GM21381 (cell line): ENCODE results near the gene EPYC.

Experiments
- ATAC-seq: cut with Tn5 transposase; IDR thresholded peaks from one replicate; pipeline ENCODE4 v1.9.1; 2021; ENCODE audit warnings: mild to moderate bottlenecking, moderate library complexity; ENCODE audit not compliant: unreplicated experiment

Gene EPYC, protein sequence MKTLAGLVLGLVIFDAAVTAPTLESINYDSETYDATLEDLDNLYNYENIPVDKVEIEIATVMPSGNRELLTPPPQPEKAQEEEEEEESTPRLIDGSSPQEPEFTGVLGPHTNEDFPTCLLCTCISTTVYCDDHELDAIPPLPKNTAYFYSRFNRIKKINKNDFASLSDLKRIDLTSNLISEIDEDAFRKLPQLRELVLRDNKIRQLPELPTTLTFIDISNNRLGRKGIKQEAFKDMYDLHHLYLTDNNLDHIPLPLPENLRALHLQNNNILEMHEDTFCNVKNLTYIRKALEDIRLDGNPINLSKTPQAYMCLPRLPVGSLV

DNA sequence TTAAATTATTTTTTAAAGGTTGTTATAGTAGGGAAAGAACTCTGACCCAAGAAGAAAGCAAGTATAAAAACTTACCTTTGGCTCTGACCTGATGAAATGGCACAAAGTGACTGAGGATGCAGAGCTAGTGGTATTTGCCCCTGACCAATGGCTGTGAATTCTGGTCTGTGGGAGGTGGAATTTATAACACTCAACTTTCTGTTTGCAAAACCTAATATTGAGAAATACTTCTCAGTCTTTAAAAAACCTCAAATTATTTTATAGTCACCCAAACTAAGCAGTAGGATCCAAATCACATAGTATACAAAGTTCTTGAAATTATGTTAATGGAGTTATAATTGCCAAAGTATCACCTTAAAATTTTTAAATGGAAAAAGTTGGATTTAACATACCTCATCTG, at the start of gene EPYC:
EPYC (minus strand) TSS at position 101 of the 400 bp plus-strand sequence. CDS start 2,407 bp downstream, outside the sequence.
- ATAC-seq = no peak

DNA sequence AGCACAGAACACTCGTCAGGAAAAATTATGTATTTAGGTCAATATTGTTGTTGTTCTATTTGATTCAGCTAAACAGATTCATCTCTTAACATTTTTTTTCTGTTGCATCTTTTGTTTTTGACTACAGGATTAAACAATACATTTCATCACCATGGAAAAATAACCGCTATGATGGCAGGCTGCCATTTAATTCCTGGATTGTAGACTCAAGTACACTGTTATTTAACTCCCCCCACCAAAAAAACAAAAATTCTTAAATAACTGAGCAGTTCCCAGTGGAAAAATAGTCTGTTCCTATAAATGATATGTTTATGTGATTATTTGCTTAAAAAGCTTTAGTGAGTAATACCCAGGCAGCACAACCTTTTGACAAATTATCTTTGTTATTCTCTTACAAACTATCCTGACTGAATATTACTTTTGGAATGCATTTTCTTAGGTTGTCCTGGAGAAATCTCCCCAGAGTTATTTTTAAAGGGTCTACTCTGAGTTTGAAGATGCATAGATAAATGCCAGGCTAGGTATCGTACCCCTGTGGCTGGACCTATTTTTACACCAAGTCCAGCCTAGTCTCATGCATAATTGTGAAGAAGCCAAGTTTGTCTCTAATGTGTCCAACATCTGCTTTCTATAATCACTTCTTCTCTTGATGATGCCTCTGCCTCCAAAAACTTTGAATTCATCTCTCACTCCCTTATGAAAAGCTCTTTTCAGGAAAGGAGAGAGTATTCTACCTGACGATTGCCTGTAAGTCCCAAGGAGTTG, 49.4 kb upstream of the EPYC start:
- ATAC-seq = no peak

DNA sequence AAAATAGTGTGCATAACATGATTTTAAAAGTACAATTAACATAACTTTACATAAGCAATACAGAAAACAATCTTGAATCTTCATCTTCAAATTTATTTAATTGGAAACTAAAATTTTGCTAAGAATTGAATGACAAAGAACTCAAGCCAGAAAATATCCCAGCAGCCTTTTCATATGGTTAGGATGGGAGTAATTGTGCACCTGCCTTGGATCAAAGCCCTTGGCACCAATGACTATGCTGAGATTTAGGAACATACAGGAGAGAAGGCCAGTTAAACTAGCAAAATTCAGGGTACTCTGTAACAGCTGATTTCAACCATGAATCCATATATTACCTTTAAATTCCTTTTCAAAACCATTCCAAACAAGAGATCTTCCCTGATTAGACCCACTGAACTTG, 47.3 kb upstream of the EPYC start:
- ATAC-seq = no peak

DNA sequence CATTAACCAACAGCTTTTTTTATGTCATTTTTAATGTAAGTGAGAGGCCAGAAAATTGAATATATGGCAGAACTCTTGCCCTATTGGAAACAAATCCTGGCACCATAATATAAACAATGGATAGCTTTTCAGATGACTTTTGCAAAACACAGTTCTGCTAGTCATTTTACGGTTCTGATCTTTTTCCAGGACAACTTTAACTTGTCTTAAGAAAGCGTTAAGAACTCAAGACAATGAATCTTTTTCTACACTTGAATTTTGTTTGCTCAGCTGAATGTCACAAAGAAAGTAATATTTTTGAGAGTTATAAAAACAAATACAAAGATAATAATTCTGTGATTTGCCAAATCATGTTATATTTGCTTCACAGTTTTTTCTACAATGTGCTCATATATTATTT, 39.8 kb upstream of the EPYC start:
- no peak for ATAC-seq

DNA sequence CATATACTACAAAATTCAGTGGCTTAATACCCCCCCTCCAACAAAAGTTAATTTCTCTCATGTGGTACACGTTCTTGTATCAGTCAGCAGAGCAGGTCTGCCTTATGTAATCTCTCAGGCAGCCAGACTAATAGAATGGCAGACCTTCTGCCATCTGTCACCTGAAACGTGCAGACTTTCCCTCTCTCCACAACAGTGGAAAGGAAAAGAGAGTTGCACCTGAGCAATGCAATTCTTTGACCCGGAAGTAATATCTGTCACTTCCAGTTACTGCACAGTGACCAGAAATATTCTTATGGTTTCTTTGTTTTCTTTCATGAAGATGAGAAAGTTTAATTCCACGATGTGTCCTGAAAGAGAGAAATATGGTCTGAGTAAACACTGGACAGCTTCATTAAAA, 38.6 kb upstream of the EPYC start:
- no peak for ATAC-seq

DNA sequence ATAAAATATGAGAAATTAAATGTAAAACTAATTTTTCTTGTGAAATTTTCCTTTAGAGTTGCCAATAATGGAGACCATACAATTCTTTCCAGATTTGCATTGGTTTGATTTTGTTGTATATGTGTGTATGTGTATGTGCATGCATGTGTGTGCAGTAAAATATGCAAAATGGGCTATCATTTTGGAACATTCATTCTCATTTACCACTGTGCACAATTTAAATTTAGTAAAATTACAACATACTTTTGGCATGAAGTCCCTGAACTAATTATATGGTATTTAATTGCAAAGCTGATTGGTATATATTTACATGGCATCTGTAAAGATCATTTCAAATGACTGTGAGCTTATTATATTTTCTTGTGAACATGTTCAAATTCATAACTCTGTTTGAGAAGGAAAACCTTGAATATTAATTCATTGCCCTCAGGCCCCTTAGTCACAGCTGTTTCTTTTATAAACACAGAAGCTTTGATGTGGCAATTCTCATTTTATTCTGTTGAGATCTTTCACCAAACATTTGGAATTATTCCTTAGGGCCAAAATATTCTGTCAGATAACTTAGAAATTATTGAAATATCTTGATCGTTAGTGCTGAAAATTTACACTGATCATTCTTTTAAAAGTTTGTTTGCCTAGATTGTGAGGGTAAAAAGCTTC, 35.5 kb upstream of the EPYC start:
- no peak for ATAC-seq

DNA sequence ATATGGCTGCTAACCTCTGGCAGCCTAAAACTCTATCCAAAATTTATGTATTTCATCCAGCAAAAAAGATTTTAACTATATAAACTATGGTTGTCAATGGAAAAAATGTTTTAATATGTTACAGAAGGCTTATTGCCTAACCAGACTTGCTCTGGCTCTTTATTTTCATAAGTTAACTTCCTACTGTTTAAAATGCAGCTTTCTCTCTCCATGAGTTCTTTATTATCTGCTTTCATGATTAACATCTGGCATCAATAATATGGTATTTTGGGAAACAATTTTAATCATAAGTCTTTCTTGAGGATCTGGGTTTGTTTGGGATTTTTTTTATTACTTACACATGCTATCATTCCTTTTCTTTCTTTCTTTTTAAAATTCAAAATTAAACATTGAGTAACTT, 32.5 kb upstream of the EPYC start:
- ATAC-seq = no peak

DNA sequence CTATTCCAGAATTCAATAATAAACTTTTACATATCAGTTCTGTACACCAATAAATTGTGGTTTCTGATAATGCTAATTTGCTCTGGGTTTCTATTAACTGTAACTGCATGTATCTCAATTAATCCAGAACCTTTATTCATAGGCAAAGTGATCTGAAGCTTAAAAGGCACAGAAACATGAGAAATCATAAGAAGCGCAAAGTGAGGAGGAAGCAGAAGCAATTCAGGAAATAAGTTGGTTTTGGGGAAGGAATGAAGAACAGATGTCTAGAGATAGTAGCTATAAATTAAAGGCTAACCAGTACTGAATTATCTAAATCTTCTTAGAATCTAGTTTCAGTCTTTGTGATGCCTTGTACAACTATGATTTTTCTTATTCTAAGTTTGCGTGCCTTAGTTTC, 28.5 kb upstream of the EPYC start:
- no peak for ATAC-seq

DNA sequence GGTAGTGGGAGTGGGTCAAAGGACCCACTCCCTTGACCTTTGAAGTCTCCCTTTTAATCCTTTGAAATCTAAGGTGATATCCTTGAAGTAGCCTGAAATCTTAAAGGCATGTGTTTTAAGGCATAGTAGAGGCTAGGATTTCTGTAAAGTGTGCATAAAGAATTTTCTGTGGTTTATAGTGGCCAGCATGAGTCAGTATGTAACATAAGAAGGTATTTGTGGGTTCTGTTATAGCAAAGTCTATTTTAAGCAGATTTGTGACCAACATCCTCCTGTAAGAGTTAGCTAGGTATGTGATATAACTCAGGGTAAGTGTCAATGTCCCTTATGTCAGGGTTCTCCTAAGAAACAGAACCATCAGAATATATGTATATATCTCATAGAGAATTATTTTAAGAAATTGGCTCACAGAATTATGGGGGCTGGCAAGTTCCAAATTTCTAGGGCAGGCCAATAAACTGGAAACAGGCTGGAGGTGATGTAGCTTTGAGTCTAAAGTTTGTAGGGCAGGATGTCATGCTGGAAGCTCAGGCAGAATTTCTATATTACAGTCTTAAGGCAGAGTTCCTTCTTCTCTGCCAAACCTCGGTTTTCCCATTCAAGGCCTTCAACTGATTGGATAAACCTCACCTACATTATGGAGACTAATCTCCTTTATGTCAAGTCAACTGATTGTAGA, 18.7 kb upstream of the EPYC start:
- peak; percentile 68 for ATAC-seq

DNA sequence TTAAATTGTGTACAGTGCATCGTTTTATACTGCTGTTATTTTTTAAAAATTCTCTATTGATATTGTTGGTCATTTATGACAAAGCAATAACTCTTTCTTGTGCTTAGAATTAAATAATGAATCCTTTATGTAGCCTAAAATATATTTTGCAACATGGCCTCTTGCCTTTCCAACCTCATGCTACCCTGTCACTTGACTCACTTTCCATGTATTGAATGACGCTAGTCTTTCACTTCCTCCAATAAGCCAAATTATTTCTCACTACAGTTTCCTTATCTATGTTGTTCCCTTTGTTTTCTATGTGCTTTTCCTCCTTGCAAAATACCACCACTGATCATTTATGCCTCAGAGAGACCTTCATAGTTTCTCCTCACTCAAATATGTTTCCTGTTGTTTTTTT, 16.3 kb upstream of the EPYC start:
- no peak for ATAC-seq

DNA sequence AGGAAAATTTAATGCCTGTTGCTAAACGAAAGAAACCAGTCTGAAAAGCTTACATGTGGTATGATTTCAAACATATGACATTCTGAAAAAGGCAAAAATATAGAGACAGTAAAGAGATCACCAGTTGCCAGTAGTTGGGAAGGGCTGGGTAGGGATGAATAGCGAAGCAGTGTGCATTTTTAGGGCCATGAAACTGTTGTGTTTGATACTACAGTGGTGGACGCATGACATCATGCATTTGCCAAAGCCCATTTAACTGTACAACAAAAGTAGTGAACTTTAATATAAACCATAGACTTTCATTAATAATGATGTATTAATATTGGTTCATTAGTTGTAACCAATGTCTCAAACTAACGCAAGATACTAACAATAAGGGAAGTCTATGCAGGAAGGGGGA, 14.7 kb upstream of the EPYC start:
- ATAC-seq = no peak

DNA sequence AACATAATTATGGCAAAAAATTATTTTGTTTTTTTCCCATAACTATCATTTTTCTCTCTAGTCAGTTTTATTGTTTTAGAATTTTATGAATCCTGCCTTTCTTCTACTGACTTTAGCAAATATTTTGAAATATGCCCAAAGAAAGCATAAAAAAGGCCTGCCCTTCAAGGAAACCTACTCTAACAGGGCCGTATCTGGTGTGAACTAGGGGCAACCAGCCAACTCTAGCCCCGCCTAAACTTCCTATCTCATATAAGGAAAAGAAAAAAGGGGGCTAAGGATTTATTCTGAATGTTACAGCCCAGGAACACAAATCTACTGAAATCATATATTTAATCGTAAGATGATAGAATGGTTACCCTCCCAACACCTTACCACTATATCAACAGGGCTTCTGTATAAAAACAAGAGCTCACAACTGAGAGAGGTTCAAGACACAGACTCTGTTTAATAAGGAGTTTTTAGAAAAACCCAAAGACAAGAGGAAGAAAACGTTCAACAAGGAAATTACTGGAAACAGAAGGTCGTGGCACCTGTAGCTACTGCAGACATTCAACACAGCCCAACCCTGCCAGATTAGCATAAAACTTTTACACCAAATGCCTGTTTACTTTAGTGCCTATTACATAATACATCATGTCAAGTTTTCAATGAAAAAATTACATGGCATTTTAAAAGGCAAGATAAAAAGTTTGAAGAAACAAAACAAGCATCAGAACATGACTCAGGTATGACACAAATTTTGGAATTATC, 12.9 kb upstream of the EPYC start:
- no peak for ATAC-seq

DNA sequence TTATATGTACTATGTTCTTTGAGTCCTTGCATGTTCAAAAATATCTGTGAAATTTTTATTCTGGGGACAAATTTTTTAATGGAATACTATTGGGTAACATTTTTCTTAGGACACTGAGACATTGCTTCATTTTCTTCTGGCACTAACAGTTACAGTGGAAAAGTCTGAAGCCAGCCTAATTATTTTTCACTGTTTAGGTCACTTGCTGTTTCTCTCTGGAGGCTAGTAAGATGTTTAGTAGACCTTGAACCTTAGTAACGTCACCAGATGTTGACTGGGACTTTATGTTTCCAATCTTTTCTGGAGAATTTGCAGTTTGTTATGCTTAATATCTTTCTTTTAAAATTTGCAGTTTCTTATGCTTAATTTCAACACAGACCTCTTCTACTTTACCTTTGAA, 12.3 kb upstream of the EPYC start:
- no peak for ATAC-seq

DNA sequence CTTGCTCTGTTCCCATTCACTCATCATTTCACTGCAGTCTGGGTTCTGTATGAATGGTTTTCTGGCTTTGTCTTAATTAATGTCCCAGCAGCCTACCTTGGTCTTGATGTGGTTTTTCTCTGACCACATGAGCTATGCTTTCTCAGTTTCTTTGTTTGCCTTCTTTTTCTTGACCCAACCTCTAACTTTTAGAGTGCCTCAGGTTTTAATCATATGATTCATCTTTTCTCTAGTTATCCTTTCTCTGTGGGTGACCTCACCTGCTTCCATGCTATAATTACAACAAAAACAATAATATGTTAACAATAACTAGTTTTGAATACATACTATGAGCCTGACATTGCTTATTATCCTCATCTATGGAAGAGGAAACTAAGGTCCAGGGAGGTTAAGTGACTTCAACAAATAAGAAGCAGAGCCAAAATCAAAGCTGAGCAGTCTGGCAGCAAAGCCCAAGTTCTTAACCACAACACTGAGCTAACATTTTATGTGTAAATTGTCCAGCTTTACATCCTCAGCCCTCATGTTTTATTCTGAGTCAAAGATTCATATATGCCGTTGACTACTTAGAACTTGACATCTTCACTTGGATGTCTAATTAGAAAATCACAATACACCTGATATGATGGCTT, 4.7 kb upstream of the EPYC start:
- peak; percentile 90 for ATAC-seq

DNA sequence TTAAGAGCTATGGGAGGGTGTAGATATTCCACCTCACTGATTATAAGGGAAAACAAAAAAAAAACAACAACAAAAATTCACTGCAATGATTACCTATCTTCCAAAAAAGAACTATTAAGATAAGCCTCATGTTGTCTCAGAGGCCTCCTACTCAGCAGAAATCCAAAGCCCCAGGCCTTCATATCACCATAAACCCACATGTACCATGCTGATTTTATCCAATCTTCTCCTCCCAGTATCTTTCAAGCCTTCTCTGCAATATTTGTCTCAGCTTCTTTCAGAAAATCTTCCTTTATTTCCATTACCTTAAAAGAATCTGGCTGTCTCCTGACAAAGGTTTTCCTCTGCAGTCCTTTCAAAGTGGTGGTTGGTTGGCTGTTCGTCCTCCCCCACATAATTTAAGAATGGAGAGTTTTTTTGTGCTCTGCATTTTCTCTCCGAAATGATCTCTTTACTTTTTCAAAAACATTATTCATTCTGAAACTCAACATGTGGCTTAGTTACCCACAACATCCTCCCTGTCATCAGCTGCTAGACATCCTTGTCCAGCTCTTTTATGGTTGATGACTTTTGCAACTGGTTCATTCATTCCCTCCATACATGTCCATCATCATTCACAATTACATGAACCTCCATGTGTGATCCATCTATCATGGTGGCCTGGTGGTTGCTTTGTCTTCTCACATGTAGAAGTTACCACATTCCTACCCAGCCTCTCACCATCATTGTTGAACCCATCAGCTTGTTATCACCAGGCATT, 2.9 kb upstream of the EPYC start:
- ATAC-seq = peak; percentile 71

DNA sequence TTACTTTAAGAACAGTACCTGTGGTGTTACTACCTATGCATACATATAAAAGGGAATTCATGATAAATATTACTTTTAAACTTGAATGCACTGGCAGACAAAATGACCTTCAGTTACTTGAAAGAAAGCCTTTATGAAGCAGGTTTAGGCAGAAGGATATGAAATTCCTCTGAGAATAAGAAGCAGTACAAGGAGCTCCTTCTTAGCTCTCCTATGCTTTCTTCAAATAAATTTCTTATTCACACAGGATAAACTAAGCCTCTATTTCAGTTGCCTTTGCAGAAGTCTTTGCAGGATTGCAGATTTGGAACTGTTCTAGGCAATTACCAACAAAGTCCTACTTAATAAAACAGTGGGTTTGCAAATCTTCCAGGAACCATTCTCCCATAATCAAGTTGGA, 1.0 kb downstream of the EPYC start:
- no peak for ATAC-seq

DNA sequence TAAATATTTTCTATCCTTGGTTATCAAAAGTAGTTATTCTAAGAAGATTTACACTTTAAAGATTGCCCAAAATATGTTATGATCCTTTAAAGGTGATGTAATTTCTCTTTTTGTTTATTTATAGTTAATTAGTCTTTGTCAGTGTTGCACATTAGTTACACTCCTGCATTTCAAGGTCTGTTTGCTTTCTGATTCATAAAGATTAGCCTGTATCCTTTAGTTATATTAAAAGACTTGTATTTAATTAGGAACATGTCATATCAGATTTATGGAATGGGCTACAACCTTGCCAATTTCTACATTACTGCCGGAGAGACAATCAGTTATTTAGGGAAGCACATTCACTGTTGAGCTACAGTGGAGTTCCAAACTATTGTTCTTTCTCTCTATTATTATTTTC, 3.5 kb downstream of the EPYC start:
- no peak for ATAC-seq

DNA sequence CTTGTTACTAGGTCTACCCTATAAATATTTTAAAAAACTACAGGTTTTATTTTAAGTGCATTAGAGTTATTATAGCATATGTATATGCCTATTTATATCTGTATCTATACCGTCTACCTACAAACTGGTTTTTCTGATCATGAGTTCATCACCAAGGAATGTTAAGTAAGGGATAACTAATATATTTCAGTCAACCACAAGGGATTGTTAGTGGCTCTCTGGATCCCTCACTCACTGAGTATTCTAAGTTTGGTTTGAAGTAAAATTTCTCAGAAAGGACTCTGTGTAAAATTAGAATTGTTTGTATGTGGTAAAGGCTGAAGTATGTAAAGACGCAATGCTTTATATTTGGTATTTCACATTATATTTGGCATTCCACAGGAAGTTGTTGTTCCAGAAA, 4.8 kb downstream of the EPYC start:
- no peak for ATAC-seq

DNA sequence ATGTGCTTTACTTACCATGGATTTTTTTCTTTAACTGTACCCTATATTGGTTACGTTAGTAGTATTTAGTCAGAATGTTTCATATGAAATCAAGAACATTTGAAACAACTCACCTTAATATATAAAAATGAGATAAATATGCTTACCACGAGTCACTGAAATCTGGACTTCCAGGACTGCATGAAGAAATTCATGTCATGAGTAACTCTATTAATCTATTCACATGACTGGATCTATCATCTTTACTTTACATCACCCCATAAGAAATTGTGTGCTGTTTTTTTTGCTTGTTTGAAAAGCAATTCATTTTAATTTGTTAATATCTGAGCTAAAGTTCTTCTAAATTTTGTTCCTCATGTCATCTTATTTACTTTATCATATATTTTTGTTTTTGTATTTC, 5.2 kb downstream of the EPYC start:
- ATAC-seq = no peak

DNA sequence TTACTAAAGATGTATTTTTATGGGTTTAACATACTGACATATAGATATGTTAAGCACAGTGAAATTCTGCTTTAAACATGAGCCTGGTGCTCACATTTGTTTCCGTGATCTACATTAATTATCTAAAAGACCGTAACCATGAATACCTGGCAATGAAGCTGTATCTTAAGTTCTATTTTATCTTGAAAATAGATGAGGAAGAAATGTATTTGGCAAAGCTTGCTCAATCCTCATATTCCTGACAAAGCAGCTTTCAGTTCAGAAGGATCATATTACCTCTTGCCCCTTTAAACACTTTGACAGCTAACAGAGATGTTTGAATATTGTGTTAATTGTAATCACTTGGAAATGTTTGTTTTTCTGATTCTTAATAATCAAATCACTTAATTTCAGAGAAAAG, 9.8 kb downstream of the EPYC start:
- ATAC-seq = no peak
